ENCODE data around the gene NFS1. TPM values are rescaled to one million over a fixed set of nuclear protein-coding genes. Genes with fewer than 3 reads are reported as not detected.
A peak's percentile ranks its signal among the peaks of the same experiment; 100 is the strongest.
"Not testable (repeated sequence)": the region's sequence is repeated elsewhere in the genome, so short reads cannot be mapped to it uniquely, and the experiment has no call there.

The NFS1 gene
- total RNA-seq, 2 donors from 2014 or later = 27.0 to 37.4 TPM

DNA sequence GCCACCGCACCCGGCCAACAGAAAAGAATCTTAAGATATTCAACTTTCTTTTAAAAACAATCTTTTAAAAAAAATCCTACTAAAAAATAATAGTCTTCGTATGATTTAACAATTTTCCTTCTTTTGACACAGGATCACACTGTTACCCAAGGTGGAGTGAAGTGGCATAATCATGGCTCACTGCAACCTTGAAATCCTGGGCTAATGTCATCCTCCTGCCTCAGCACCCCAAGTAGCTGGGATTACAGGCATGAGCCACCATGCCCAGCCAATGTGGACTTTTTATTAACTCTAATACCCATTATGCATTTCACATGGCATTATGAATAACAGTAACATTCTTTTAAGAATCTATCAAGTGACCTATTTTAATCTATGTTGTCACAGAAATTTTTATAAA, 22.1 kb upstream of the NFS1 start:
- Mint-ChIP-seq H3K36me3 (peaks cover 37% of the 10 kb centered on the region), H3K27me3 (no peaks in the 10 kb centered on the region), H3K27ac (peak overlapping the region; percentile 69 to 81), H3K9me3 (no peaks in the 10 kb centered on the region), H3K4me1 (ENCODE audit: low read depth in 2 of 2) (peaks cover 24 to 41% of the 10 kb centered on the region in 2 donors), H3K4me3 (no peak overlapping the region)
- ATAC-seq = no peak
- no peak for DNase-seq (ENCODE audit: low spot score)

DNA sequence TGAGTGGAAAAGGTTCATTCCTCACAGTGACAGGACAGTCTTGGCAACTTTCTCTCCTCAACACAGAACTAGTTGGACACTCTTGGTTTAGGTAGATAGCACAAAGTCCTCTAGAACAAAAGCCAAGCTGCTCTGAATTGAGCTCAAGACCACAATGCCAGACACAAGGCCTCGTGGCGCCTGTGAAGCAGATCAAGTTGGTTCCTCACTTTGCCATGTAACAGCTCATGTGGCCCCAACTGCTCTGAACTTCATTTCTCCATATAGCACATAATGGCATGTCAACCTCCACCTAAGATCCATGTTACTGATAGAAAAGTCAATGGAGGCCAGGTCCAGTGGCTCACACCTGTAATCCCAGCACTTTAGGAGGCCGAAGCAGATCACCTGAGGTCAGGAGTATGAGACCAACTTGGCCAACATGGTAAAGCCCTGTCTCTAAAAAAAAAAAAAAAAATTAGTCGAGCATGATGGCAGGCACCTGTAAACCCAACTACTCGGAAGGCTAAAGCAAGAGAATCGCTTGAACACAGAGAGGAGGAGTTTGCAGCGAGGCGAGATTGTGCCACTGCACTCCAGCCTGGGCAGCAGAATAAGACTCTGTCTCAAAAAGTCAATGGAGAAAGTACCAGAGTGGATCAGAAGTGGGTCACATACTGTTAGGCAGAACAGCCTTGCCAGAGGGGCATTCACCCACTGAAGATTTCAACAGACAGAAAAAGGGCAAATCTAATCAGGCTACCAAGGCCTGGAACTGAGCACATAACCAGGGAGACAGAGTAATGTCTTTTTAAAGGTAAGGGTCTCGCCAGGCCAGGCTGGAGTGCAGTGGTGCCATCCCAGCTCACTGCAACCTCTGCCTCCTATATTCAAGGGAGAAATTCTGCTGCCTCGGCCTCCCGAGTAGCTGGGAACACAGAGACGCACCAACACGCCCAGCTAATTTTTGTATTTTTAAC, 21.3 kb upstream of the NFS1 start:
- Mint-ChIP-seq H3K36me3 (peaks cover 35% of the 10 kb centered on the region), H3K27ac (peak overlapping the region; percentile 26 to 41), H3K4me3 (no peak overlapping the region), H3K4me1 (ENCODE audit: low read depth in 2 of 2) (peaks cover 24 to 45% of the 10 kb centered on the region in 2 donors), H3K9me3 (no peaks in the 10 kb centered on the region), H3K27me3 (no peaks in the 10 kb centered on the region)
- ATAC-seq (no peak), DNase-seq (ENCODE audit: low spot score) (no peak)

- peaks cover 17 to 41% of the 10 kb centered on the region in 2 donors for H3K4me1 Mint-ChIP-seq (ENCODE audit: low read depth in 2 of 2)
- H3K27me3 Mint-ChIP-seq = no peaks in the 10 kb centered on the region
- ATAC-seq = no peak
- no peak overlapping the region for H3K27ac Mint-ChIP-seq
- no peak for DNase-seq (ENCODE audit: low spot score)
- H3K9me3 Mint-ChIP-seq = no peaks in the 10 kb centered on the region
- H3K4me3 Mint-ChIP-seq = no peak overlapping the region
- peaks cover 28% of the 10 kb centered on the region for H3K36me3 Mint-ChIP-seq
Observed at GRCh38 chr20:35719717-35720116, 20.6 kb upstream of the NFS1 start.

DNA sequence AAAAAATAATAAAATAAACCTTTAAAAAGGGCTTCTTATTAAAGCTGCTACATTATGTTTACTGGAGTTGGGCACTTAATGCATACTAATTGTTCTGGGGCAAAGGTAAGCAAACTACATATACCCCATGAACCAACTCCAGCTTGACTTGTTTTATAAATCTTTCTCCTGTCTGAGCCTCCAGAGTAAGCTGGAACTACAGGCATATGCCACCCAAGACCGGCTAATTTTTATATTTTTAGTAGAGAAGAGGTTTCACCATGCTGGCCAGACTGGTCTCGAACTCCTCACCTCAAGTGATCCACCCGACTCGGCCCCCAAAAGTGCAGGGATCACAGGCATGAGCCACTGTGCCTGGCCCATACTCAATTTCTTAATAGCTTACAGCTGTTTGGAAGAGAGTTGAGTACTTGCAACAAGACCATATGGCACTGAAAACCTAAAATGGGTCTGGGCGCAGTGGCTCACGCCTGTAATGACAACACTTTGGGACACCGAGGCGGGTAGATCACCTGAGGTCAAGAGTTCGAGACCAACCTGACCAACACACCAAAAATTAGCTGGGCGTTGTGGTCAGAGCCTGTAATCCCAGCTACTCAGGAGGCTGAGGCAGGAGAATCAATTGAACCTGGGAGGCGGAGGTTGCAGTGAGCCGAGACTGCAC, 20.0 kb upstream of the NFS1 start:
- H3K27me3 Mint-ChIP-seq = no peaks in the 10 kb centered on the region
- peaks cover 21 to 37% of the 10 kb centered on the region in 2 donors for H3K4me1 Mint-ChIP-seq (ENCODE audit: low read depth in 2 of 2)
- H3K4me3 Mint-ChIP-seq = no peak overlapping the region
- ATAC-seq (no peak), DNase-seq (ENCODE audit: low spot score) (no peak)
- no peaks in the 10 kb centered on the region for H3K9me3 Mint-ChIP-seq
- peaks cover 27% of the 10 kb centered on the region for H3K36me3 Mint-ChIP-seq
- H3K27ac Mint-ChIP-seq = no peak overlapping the region

DNA sequence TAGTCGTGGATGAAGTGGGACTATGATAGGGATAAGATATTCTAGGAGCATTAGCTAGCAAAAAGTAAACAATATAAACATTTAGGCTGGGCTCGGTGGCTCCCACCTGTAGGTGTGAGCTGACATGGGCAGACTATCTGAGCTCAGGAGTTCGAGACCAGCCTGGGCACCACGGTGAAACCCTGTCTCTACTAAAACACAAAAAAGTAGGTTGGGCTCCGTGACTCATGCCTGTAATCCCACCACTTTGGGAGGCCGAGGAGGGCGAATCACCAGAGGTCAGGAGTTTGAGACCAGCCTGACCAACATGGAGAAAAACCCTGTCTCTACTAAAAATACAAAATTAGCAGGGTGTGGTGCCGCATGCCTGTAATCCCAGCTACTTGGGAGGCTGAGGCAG, 19.2 kb upstream of the NFS1 start:
- not testable (repeated sequence) for H3K27me3 Mint-ChIP-seq; DNase-seq (ENCODE audit: low spot score); H3K4me3 Mint-ChIP-seq; H3K9me3 Mint-ChIP-seq; ATAC-seq
- peaks cover 27% of the 10 kb centered on the region for H3K36me3 Mint-ChIP-seq
- peak overlapping the region in 1 of 2 donors; percentile 41 for H3K27ac Mint-ChIP-seq
- H3K4me1 Mint-ChIP-seq (ENCODE audit: low read depth in 2 of 2) = peaks cover 26 to 39% of the 10 kb centered on the region in 2 donors

DNA sequence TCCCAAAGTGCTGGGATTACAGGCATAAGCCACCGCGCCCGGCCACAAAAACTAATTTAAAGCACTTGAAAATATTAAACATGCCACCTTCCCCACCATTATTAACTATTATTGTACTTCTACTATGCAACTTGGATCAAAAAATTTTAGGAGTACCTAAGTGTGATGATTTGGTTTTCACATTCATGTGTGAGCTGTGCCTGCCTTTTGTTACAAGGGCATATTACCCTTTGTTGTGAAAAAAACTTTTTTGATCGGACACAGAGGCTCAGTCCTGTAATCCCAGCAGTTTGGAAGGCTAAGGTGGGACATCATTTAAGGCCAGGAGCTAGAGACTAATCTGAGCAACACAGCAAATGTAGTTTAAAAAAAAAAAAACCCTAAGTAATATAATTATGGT, 17.2 kb upstream of the NFS1 start:
- ATAC-seq (no peak), DNase-seq (ENCODE audit: low spot score) (no peak)
- H3K36me3 Mint-ChIP-seq = peaks cover 18% of the 10 kb centered on the region
- H3K27ac Mint-ChIP-seq = no peak overlapping the region
- no peaks in the 10 kb centered on the region for H3K27me3 Mint-ChIP-seq
- H3K4me3 Mint-ChIP-seq = no peak overlapping the region
- peaks cover 19 to 24% of the 10 kb centered on the region in 2 donors for H3K4me1 Mint-ChIP-seq (ENCODE audit: low read depth in 2 of 2)
- H3K9me3 Mint-ChIP-seq = no peaks in the 10 kb centered on the region

DNA sequence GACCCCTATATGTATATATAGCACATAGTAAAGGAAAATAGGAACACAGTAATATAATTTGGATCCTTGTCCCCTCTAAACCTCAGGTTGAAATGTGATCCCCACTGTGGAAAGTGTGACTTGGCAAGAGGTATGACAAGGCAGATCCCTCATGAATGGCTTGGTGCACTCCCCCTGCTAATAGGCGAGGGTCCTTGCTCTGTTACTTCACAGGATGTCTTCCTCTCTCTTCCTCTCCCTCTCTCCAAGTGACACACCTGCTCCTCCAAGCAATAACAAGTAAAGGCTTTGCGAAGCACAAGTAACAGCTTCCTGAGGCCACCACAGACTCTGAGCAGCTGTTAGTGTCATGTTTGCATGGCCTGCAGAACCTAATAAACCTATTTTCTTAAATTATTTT, 16.5 kb upstream of the NFS1 start:
- Mint-ChIP-seq H3K4me3 (no peak overlapping the region), H3K27ac (peak overlapping the region in 1 of 2 donors; percentile 70)

GRCh38 chr20:35714127-35714526, 15.0 kb upstream of the NFS1 start:
- H3K4me1 Mint-ChIP-seq (ENCODE audit: low read depth in 2 of 2) = peaks cover 27 to 32% of the 10 kb centered on the region in 2 donors
- DNase-seq (ENCODE audit: low spot score) (no peak), ATAC-seq (no peak)
- peaks cover 23% of the 10 kb centered on the region for H3K36me3 Mint-ChIP-seq
- no peak overlapping the region for H3K4me3 Mint-ChIP-seq
- no peaks in the 10 kb centered on the region for H3K27me3 Mint-ChIP-seq
- peak overlapping the region in 1 of 2 donors; percentile 12 for H3K27ac Mint-ChIP-seq
- no peaks in the 10 kb centered on the region for H3K9me3 Mint-ChIP-seq

More for the DNA sequence above, 16.5 kb upstream of the NFS1 start:
- ATAC-seq = peak in 1 of 2 donors; percentile 46
- DNase-seq (ENCODE audit: low spot score) = no peak
- Mint-ChIP-seq H3K27me3 (no peaks in the 10 kb centered on the region), H3K36me3 (peaks cover 23% of the 10 kb centered on the region), H3K4me1 (ENCODE audit: low read depth in 2 of 2) (peaks cover 25 to 26% of the 10 kb centered on the region in 2 donors), H3K9me3 (no peaks in the 10 kb centered on the region)

- DNase-seq (ENCODE audit: low spot score); ATAC-seq; H3K9me3 Mint-ChIP-seq; H3K27ac Mint-ChIP-seq; H3K27me3 Mint-ChIP-seq; H3K4me3 Mint-ChIP-seq: not testable (repeated sequence)
- H3K4me1 Mint-ChIP-seq (ENCODE audit: low read depth in 2 of 2) = peaks cover 26 to 39% of the 10 kb centered on the region in 2 donors
- peaks cover 27% of the 10 kb centered on the region for H3K36me3 Mint-ChIP-seq
Observed at GRCh38 chr20:35713120-35713519, 14.0 kb upstream of the NFS1 start.

GRCh38 chr20:35711588-35712209, 12.5 kb upstream of the NFS1 start:
- peak in 1 of 2 donors; percentile 77 for ATAC-seq
- no peaks in the 10 kb centered on the region for H3K27me3 Mint-ChIP-seq

GRCh38 chr20:35710884-35711587, 11.9 kb upstream of the NFS1 start:
- ATAC-seq = no peak
- Mint-ChIP-seq H3K4me1 (ENCODE audit: low read depth in 2 of 2) (peaks cover 23 to 39% of the 10 kb centered on the region in 2 donors), H3K27ac (peak overlapping the region; percentile 59 to 73), H3K9me3 (no peaks in the 10 kb centered on the region), H3K27me3 (no peaks in the 10 kb centered on the region), H3K36me3 (peaks cover 27% of the 10 kb centered on the region), H3K4me3 (peak overlapping the region; percentile 63)
- DNase-seq (ENCODE audit: low spot score) = no peak

More at GRCh38 chr20:35711588-35712209, 12.5 kb upstream of the NFS1 start:
- Mint-ChIP-seq H3K4me3 (peak overlapping the region; percentile 63), H3K27ac (peak overlapping the region; percentile 59 to 73), H3K9me3 (no peaks in the 10 kb centered on the region), H3K4me1 (ENCODE audit: low read depth in 2 of 2) (peaks cover 25 to 39% of the 10 kb centered on the region in 2 donors), H3K36me3 (peaks cover 27% of the 10 kb centered on the region)
- no peak for DNase-seq (ENCODE audit: low spot score)

DNA sequence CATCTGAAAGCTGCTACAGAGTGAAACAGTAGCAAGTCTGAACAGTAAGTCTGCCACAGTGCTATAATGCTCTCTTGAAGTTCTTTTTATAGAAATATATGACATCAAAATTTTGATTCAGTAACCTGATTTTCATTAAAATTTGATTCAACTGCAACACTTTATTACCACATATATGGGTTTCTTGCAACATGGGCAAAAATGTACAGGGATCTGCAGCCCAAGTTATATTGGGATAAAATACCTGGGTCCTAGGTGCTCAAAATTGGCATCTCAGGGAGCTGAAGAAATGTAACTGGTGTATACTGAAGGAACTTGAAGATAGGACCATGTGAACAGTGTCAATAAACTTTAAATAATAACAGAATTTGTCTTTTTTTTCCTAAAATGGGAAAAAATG, 10.9 kb upstream of the NFS1 start:
- H3K4me3 Mint-ChIP-seq = no peak overlapping the region
- ATAC-seq (no peak), DNase-seq (ENCODE audit: low spot score) (no peak)
- no peaks in the 10 kb centered on the region for H3K9me3 Mint-ChIP-seq
- peaks cover 16 to 39% of the 10 kb centered on the region in 2 donors for H3K4me1 Mint-ChIP-seq (ENCODE audit: low read depth in 2 of 2)
- peak overlapping the region; percentile 59 to 73 for H3K27ac Mint-ChIP-seq
- peaks cover 28% of the 10 kb centered on the region for H3K36me3 Mint-ChIP-seq
- no peaks in the 10 kb centered on the region for H3K27me3 Mint-ChIP-seq

GRCh38 chr20:35709259-35709658, 10.1 kb upstream of the NFS1 start:
- Mint-ChIP-seq H3K27me3 (no peaks in the 10 kb centered on the region), H3K4me1 (ENCODE audit: low read depth in 2 of 2) (peaks cover 19 to 35% of the 10 kb centered on the region in 2 donors), H3K4me3 (no peak overlapping the region), H3K9me3 (no peaks in the 10 kb centered on the region), H3K36me3 (peaks cover 36% of the 10 kb centered on the region), H3K27ac (peak overlapping the region; percentile 46 to 48)
- no peak for DNase-seq (ENCODE audit: low spot score)
- ATAC-seq = no peak
